K562 (cell line): ENCODE measurements around the gene PRDM1. TPM values are rescaled to one million over a fixed set of nuclear protein-coding genes. Genes with fewer than 3 reads are reported as not detected.
A peak's percentile ranks its signal among the peaks of the same experiment; 100 is the strongest.

Source experiments
- CHD2 ChIP-seq: IDR thresholded peaks from 2 replicates; pipeline ENCODE4 v1.6.1; 2011; ENCODE audit warnings: low read depth, low read length
- CREB1 ChIP-seq, 2 experiments: sonication (generic) in 1 of 2; formaldehyde crosslinking in 1 of 2; IDR thresholded peaks; 2 replicates each; pipeline versions ENCODE4 v1.6.1 to v1.8.0; 2012 to 2022; ENCODE audit warnings: inconsistent platforms in 1 of 2, mild to moderate bottlenecking in 1 of 2, missing genetic modification reagents in 1 of 2, moderate library complexity in 1 of 2
- DACH1 ChIP-seq: fragments of 450-650 bp; IDR thresholded peaks from 2 replicates; pipeline ENCODE4 v1.6.1; 2018; ENCODE audit not compliant: partially characterized antibody
- EZH2 ChIP-seq: IDR thresholded peaks from 2 replicates; pipeline ENCODE4 v1.6.1; 2012; ENCODE audit warnings: low read depth, mild to moderate bottlenecking, inconsistent platforms, low read length, borderline replicate concordance
- GTF2A2 ChIP-seq: IDR thresholded peaks from 2 replicates; pipeline ENCODE4 v1.6.1; 2016; ENCODE audit warnings: mild to moderate bottlenecking, missing genetic modification characterization, missing compliant biosample characterization
- MIER1 ChIP-seq: fragments of 450-650 bp; IDR thresholded peaks from 2 replicates; pipeline ENCODE4 v1.6.1; 2016; ENCODE audit warnings: antibody characterized with exemption, mild to moderate bottlenecking, low read depth
- RUNX1 ChIP-seq: sonication (generic); IDR thresholded peaks from 2 replicates; pipeline ENCODE4 v1.6.1; 2016; ENCODE audit warnings: antibody characterized with exemption, low read depth
- SMARCC2 ChIP-seq: fragments of 450-650 bp; IDR thresholded peaks from 2 replicates; pipeline ENCODE4 v1.6.1; 2017; ENCODE audit warnings: antibody characterized with exemption, moderate library complexity, mild to moderate bottlenecking, low read depth
- SPI1 ChIP-seq: IDR thresholded peaks from 2 replicates; pipeline ENCODE4 v1.6.1; 2011; ENCODE audit warnings: low read depth, low read length, control low read depth, borderline replicate concordance
- TAL1 ChIP-seq: fragments of 450-650 bp; IDR thresholded peaks from 2 replicates; pipeline ENCODE4 v1.6.1; 2016; ENCODE audit warnings: mild to moderate bottlenecking
- ZKSCAN1 ChIP-seq: fragments of 150-350 bp; IDR thresholded peaks from 2 replicates; pipeline ENCODE4 v1.6.1; 2016; ENCODE audit warnings: low read depth, low read length
- ZNF23 ChIP-seq: fragments of 250-450 bp; sonication (Bioruptor Pico); IDR thresholded peaks from 2 replicates; pipeline ENCODE4 v1.4.0; 2020; ENCODE audit warnings: mild to moderate bottlenecking
- ZNF311 ChIP-seq: fragments of 250-450 bp; sonication (Bioruptor Pico); IDR thresholded peaks from 2 replicates; pipeline ENCODE4 v1.4.0; 2020; ENCODE audit warnings: mild to moderate bottlenecking, moderate library complexity
- polyA plus RNA-seq, 8 experiments: library from polyadenylated mRNA; depleted of rRNA in 4 of 8; stranded (reverse) in 5 of 8; unstranded in 3 of 8; fragments of >200 nt; fragmentation: Nextera tagmentation in 2 of 8; fragmentation: Illumina TruSeq in 1 of 8; extraction: Ambion mirVana in 2 of 8; extraction: Trizol in 1 of 8; gene quantifications; 2 replicates each; pipeline versions ENCODE4 v1.2.1 to v1.2.3, GENCODE V29; 2011 to 2014; ENCODE audit warnings: inconsistent platforms in 1 of 8, missing spikeins in 1 of 8
- total RNA-seq, 7 experiments: library from RNA; depleted of rRNA in 6 of 7; stranded (reverse); fragments of >200 nt in 6 of 7; fragmentation: Illumina TruSeq in 2 of 7; extraction: Trizol in 2 of 7; gene quantifications; 2 replicates each; pipeline versions ENCODE4 v1.2.1 to v1.2.3, GENCODE V29; 2011 to 2021; ENCODE audit warnings: low replicate concordance in 1 of 7
- TF ChIP-seq, protein P1 (sequence below), 2 experiments: fragments of 450-650 bp; IDR thresholded peaks; 2 replicates each; pipeline ENCODE4 v1.6.1; 2018; ENCODE audit warnings: mild to moderate bottlenecking in 2 of 2, low read depth in 1 of 2; ENCODE audit not compliant: partially characterized antibody in 2 of 2
- TF ChIP-seq, protein P2 (sequence below), 2 experiments: IDR thresholded peaks in 1 of 2; conservative IDR thresholded peaks in 1 of 2; 2 replicates each; pipeline ENCODE4 v1.6.1; 2016; ENCODE audit warnings: low read depth in 2 of 2, mild to moderate bottlenecking in 1 of 2, missing compliant biosample characterization in 1 of 2, missing genetic modification characterization in 1 of 2, moderate library complexity in 1 of 2
- TF ChIP-seq, protein P3 (sequence below): sonication (generic); formaldehyde crosslinking; IDR thresholded peaks from 2 replicates; pipeline ENCODE4 v1.8.1; 2023; ENCODE audit warnings: mild to moderate bottlenecking, missing genetic modification reagents
- TF ChIP-seq, protein P4 (sequence below): fragments of 450-650 bp; conservative IDR thresholded peaks from 2 replicates; pipeline ENCODE4 v1.6.1; 2016; ENCODE audit warnings: missing genetic modification characterization, low read depth, mild to moderate bottlenecking, control low read depth, missing compliant biosample characterization

PRDM1 gene
- total and polyA plus RNA-seq, 9 of the 15 experiments (the other 6 are each of a cell fraction or from before 2014, with no cell fraction given) = 0.09 to 0.89 (median 0.27) TPM

DNA sequence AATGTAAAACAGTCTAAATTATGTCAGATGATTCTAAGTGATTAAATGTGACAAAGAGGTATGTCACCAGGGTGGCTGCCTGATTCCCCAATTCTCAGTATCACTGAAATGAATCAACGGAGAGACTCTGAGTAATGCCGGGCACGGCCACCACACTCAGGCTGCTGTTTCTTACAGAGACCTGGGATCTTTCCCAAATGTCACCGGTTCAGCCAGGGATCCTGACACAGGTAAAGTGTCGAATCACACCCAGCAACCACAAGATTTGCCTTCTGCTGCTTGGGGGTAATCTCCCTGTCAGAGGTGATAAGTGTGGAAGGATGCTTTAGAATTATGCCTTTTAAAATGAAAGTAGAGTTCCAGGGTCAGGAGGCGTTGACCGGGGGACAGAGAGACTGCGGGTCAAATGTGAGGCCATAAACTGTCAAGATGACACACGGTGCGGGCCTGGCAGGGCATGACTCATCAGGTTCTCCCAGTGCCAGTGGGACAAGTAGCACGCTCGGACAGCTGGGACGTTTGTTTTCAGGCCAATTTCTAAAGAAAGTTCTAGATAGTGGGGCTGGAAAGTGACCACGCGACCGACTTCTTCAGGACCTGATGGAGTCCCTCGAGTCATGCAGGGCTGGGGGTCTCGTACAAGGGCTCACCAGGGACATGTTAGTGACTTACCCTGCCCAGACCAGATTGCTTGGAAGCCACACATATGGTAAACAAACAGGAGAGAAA lies 48.9 kb downstream of the PRDM1 start (continued):
- TF ChIP-seq, protein P1, sequence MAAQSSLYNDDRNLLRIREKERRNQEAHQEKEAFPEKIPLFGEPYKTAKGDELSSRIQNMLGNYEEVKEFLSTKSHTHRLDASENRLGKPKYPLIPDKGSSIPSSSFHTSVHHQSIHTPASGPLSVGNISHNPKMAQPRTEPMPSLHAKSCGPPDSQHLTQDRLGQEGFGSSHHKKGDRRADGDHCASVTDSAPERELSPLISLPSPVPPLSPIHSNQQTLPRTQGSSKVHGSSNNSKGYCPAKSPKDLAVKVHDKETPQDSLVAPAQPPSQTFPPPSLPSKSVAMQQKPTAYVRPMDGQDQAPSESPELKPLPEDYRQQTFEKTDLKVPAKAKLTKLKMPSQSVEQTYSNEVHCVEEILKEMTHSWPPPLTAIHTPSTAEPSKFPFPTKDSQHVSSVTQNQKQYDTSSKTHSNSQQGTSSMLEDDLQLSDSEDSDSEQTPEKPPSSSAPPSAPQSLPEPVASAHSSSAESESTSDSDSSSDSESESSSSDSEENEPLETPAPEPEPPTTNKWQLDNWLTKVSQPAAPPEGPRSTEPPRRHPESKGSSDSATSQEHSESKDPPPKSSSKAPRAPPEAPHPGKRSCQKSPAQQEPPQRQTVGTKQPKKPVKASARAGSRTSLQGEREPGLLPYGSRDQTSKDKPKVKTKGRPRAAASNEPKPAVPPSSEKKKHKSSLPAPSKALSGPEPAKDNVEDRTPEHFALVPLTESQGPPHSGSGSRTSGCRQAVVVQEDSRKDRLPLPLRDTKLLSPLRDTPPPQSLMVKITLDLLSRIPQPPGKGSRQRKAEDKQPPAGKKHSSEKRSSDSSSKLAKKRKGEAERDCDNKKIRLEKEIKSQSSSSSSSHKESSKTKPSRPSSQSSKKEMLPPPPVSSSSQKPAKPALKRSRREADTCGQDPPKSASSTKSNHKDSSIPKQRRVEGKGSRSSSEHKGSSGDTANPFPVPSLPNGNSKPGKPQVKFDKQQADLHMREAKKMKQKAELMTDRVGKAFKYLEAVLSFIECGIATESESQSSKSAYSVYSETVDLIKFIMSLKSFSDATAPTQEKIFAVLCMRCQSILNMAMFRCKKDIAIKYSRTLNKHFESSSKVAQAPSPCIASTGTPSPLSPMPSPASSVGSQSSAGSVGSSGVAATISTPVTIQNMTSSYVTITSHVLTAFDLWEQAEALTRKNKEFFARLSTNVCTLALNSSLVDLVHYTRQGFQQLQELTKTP (IDR thresholded peaks at IDR 0.05; ENCODE audit: low read depth in 1 of 2, partially characterized antibody in 2 of 2) = no peak
- TF ChIP-seq TAL1 = 0 out of 2 replicates have a peak, but pooled peaks have one; percentile 17
- TF ChIP-seq ZNF311 (CRISPR knock-in tag) = no peak
- TF ChIP-seq, protein P2, sequence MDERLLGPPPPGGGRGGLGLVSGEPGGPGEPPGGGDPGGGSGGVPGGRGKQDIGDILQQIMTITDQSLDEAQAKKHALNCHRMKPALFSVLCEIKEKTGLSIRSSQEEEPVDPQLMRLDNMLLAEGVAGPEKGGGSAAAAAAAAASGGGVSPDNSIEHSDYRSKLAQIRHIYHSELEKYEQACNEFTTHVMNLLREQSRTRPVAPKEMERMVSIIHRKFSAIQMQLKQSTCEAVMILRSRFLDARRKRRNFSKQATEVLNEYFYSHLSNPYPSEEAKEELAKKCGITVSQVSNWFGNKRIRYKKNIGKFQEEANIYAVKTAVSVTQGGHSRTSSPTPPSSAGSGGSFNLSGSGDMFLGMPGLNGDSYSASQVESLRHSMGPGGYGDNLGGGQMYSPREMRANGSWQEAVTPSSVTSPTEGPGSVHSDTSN (CRISPR knock-in tag; IDR thresholded peaks at IDR 0.05; ENCODE audit: low read depth) = no peak
- TF ChIP-seq, protein P2 (tag; conservative IDR thresholded peaks at IDR 0.05; ENCODE audit: low read depth) = peak; percentile 93
- TF ChIP-seq MIER1 = no peak
- no peak for TF ChIP-seq ZNF23 (CRISPR knock-in tag)
- TF ChIP-seq CREB1 (IDR thresholded peaks at IDR 0.05) = no peak
- TF ChIP-seq CREB1 (CRISPR knock-in tag; IDR thresholded peaks at IDR 0.05) = no peak
- TF ChIP-seq, protein P3, sequence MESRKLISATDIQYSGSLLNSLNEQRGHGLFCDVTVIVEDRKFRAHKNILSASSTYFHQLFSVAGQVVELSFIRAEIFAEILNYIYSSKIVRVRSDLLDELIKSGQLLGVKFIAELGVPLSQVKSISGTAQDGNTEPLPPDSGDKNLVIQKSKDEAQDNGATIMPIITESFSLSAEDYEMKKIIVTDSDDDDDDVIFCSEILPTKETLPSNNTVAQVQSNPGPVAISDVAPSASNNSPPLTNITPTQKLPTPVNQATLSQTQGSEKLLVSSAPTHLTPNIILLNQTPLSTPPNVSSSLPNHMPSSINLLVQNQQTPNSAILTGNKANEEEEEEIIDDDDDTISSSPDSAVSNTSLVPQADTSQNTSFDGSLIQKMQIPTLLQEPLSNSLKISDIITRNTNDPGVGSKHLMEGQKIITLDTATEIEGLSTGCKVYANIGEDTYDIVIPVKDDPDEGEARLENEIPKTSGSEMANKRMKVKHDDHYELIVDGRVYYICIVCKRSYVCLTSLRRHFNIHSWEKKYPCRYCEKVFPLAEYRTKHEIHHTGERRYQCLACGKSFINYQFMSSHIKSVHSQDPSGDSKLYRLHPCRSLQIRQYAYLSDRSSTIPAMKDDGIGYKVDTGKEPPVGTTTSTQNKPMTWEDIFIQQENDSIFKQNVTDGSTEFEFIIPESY (CRISPR knock-in tag) = no peak
- no peak for TF ChIP-seq EZH2
- TF ChIP-seq, protein P4, sequence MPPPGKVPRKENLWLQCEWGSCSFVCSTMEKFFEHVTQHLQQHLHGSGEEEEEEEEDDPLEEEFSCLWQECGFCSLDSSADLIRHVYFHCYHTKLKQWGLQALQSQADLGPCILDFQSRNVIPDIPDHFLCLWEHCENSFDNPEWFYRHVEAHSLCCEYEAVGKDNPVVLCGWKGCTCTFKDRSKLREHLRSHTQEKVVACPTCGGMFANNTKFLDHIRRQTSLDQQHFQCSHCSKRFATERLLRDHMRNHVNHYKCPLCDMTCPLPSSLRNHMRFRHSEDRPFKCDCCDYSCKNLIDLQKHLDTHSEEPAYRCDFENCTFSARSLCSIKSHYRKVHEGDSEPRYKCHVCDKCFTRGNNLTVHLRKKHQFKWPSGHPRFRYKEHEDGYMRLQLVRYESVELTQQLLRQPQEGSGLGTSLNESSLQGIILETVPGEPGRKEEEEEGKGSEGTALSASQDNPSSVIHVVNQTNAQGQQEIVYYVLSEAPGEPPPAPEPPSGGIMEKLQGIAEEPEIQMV = no peak
- no peak for TF ChIP-seq RUNX1
- peak; percentile 49 for TF ChIP-seq DACH1
- TF ChIP-seq ZKSCAN1 = no peak
- TF ChIP-seq SMARCC2 = peak; percentile 57; the same call in 1 of the 2 replicates
- no peak for TF ChIP-seq CHD2
- no peak for TF ChIP-seq GTF2A2
- TF ChIP-seq SPI1 = no peak
